HG02588 (cell line): ENCODE results near the gene DDX25.
"Not testable (repeated sequence)": the region's sequence is repeated elsewhere in the genome, so short reads cannot be mapped to it uniquely, and the experiment has no call there.

Source experiments
- ATAC-seq: cut with Tn5 transposase; IDR thresholded peaks from one replicate; pipeline ENCODE4 v1.9.1; 2021; ENCODE audit warnings: mild to moderate bottlenecking, moderate library complexity; ENCODE audit not compliant: unreplicated experiment

The DDX25 gene

GRCh38 chr11:125902927-125903710, 1.2 kb upstream of the DDX25 start, which contains the start of gene PUS3:
Gene PUS3 (minus strand): TSS chr11:125903206. CDS start chr11:125896284, 6,922 bp downstream.
- peak; percentile 97 for ATAC-seq

- no peak for ATAC-seq
Observed at GRCh38 chr11:125904678-125905077, 370 bp downstream of the DDX25 start.

GRCh38 chr11:125910226-125910849, 6.0 kb downstream of the DDX25 start:
- ATAC-seq, result no peak

- ATAC-seq, result not testable (repeated sequence)
Observed at GRCh38 chr11:125914601-125915000, 10.3 kb downstream of the DDX25 start.

GRCh38 chr11:125916683-125917347, 12.5 kb downstream of the DDX25 start:
- ATAC-seq, result no peak

GRCh38 chr11:125918140-125918840, 14.0 kb downstream of the DDX25 start:
- no peak for ATAC-seq

- no peak for ATAC-seq
Observed at GRCh38 chr11:125921042-125921441, 16.7 kb downstream of the DDX25 start.

- no peak for ATAC-seq
Observed at GRCh38 chr11:125922156-125922555, 17.8 kb downstream of the DDX25 start.

GRCh38 chr11:125923012-125923579, 18.8 kb downstream of the DDX25 start:
- peak; percentile 60 for ATAC-seq

GRCh38 chr11:125923633-125924032, 19.3 kb downstream of the DDX25 start:
- ATAC-seq, result no peak

GRCh38 chr11:125924384-125925007, 20.2 kb downstream of the DDX25 start:
- no peak for ATAC-seq

- no peak for ATAC-seq
Observed at GRCh38 chr11:125925247-125925740, 21.0 kb downstream of the DDX25 start.

GRCh38 chr11:125925804-125926203, 21.5 kb downstream of the DDX25 start:
- ATAC-seq, result no peak

- no peak for ATAC-seq
Observed at GRCh38 chr11:125926682-125927081, 22.4 kb downstream of the DDX25 start.

GRCh38 chr11:125929445-125930075, 25.3 kb downstream of the DDX25 start:
- no peak for ATAC-seq

- ATAC-seq, result no peak
Observed at GRCh38 chr11:125930076-125930450, 25.8 kb downstream of the DDX25 start.

GRCh38 chr11:125931116-125931515, 26.8 kb downstream of the DDX25 start:
- no peak for ATAC-seq

- no peak for ATAC-seq
Observed at GRCh38 chr11:125931668-125932067, 27.4 kb downstream of the DDX25 start.

- ATAC-seq, result no peak
Observed at GRCh38 chr11:125932301-125932700, 28.0 kb downstream of the DDX25 start.
